Endothelial cell (in vitro differentiated cells): ENCODE results near the gene CHAF1B. TPM values are rescaled to one million over a fixed set of nuclear protein-coding genes. Genes with fewer than 3 reads are reported as not detected.
"Not testable (repeated sequence)": the region's sequence is repeated elsewhere in the genome, so short reads cannot be mapped to it uniquely, and the experiment has no call there.

Experiments
- DNase-seq: peaks from one replicate; pipeline ENCODE4 v3.0.0; 2021; ENCODE audit warnings: low spot score
- H3K27ac Mint-ChIP-seq: one replicate; pipeline ENCODE4 v1.8.0; 2021; ENCODE audit warnings: mixed read lengths, inconsistent platforms; ENCODE audit not compliant: unreplicated experiment
- H3K27me3 Mint-ChIP-seq: one replicate; pipeline ENCODE4 v1.8.0; 2021; ENCODE audit warnings: mild to moderate bottlenecking, moderate library complexity, mixed read lengths, inconsistent platforms; ENCODE audit not compliant: unreplicated experiment
- H3K36me3 Mint-ChIP-seq: one replicate; pipeline ENCODE4 v1.8.0; 2021; ENCODE audit warnings: mild to moderate bottlenecking, low read depth, mixed read lengths, inconsistent platforms; ENCODE audit not compliant: unreplicated experiment
- H3K4me1 Mint-ChIP-seq: one replicate; pipeline ENCODE4 v1.8.0; 2021; ENCODE audit warnings: mild to moderate bottlenecking, mixed read lengths, inconsistent platforms; ENCODE audit not compliant: unreplicated experiment
- H3K4me3 Mint-ChIP-seq: one replicate; pipeline ENCODE4 v1.8.0; 2021; ENCODE audit warnings: mild to moderate bottlenecking, mixed read lengths, inconsistent platforms; ENCODE audit not compliant: unreplicated experiment
- H3K9me3 Mint-ChIP-seq: one replicate; pipeline ENCODE4 v1.8.0; 2021; ENCODE audit warnings: mixed read lengths, inconsistent platforms; ENCODE audit not compliant: unreplicated experiment
- CTCF ChIP-seq: fragments of 200-600 bp; sonication (generic); IDR thresholded peaks from one replicate; pipeline ENCODE4 v1.5.0; 2021; ENCODE audit warnings: antibody characterized with exemption; ENCODE audit not compliant: unreplicated experiment
- total RNA-seq: library from RNA; stranded (reverse); fragmentation: NEBNext Ultra II Directional; extraction: Animal tissue kit (Norgen Biotek cat#: 25700); gene quantifications from one replicate; pipeline ENCODE4 v1.2.1, GENCODE V29; 2021; ENCODE audit not compliant: unreplicated experiment

Gene CHAF1B
- total RNA-seq, 1 donor from 2014 or later = 6.2 TPM

- TF ChIP-seq CTCF = no peak
- peaks cover 18% of the 10 kb centered on the region for H3K36me3 Mint-ChIP-seq
- peak overlapping the region; percentile 12 for H3K4me3 Mint-ChIP-seq
- no peaks in the 10 kb centered on the region for H3K27me3 Mint-ChIP-seq
- no peak for DNase-seq
- no peak overlapping the region for H3K27ac Mint-ChIP-seq
- no peaks in the 10 kb centered on the region for H3K9me3 Mint-ChIP-seq
- no peaks in the 10 kb centered on the region for H3K4me1 Mint-ChIP-seq
Measured at GRCh38 chr21:36377391-36377842, 7.8 kb upstream of the CHAF1B start.

- H3K4me3 Mint-ChIP-seq = no peak overlapping the region
- H3K9me3 Mint-ChIP-seq = no peaks in the 10 kb centered on the region
- DNase-seq = no peak
- no peaks in the 10 kb centered on the region for H3K27me3 Mint-ChIP-seq
- no peaks in the 10 kb centered on the region for H3K4me1 Mint-ChIP-seq
- peaks cover 13% of the 10 kb centered on the region for H3K36me3 Mint-ChIP-seq
- H3K27ac Mint-ChIP-seq = no peak overlapping the region
- TF ChIP-seq CTCF = no peak
Measured at GRCh38 chr21:36379251-36379650, 5.9 kb upstream of the CHAF1B start.

- Mint-ChIP-seq H3K27ac (no peak overlapping the region), H3K36me3 (peaks cover 13% of the 10 kb centered on the region), H3K27me3 (peaks cover 3% of the 10 kb centered on the region), H3K4me3 (no peak overlapping the region), H3K4me1 (no peaks in the 10 kb centered on the region), H3K9me3 (no peaks in the 10 kb centered on the region)
- TF ChIP-seq CTCF = no peak
- no peak for DNase-seq
Measured at GRCh38 chr21:36381841-36382589, 3.2 kb upstream of the CHAF1B start.

GRCh38 chr21:36382722-36383121, 2.5 kb upstream of the CHAF1B start:
- H3K9me3 Mint-ChIP-seq, H3K4me1 Mint-ChIP-seq, DNase-seq, H3K4me3 Mint-ChIP-seq, H3K27ac Mint-ChIP-seq, H3K27me3 Mint-ChIP-seq, H3K36me3 Mint-ChIP-seq: not testable (repeated sequence)

GRCh38 chr21:36384885-36385232, 333 bp upstream of the CHAF1B start:
- no peaks in the 10 kb centered on the region for H3K36me3 Mint-ChIP-seq
- no peak for DNase-seq
- H3K27ac Mint-ChIP-seq = no peak overlapping the region
- no peak for TF ChIP-seq CTCF
- H3K4me1 Mint-ChIP-seq = no peaks in the 10 kb centered on the region
- H3K27me3 Mint-ChIP-seq = peaks cover 7% of the 10 kb centered on the region
- no peaks in the 10 kb centered on the region for H3K9me3 Mint-ChIP-seq
- H3K4me3 Mint-ChIP-seq = no peak overlapping the region
